Inflammatory macrophage treated with lipopolysaccharide for 4 hours (primary cell): ENCODE results near the gene TRIM62.

ENCODE experiments used
- DNase-seq: peaks from one replicate; pipeline ENCODE4 v3.0.0-alpha.2; 2020

TRIM62 gene

DNA sequence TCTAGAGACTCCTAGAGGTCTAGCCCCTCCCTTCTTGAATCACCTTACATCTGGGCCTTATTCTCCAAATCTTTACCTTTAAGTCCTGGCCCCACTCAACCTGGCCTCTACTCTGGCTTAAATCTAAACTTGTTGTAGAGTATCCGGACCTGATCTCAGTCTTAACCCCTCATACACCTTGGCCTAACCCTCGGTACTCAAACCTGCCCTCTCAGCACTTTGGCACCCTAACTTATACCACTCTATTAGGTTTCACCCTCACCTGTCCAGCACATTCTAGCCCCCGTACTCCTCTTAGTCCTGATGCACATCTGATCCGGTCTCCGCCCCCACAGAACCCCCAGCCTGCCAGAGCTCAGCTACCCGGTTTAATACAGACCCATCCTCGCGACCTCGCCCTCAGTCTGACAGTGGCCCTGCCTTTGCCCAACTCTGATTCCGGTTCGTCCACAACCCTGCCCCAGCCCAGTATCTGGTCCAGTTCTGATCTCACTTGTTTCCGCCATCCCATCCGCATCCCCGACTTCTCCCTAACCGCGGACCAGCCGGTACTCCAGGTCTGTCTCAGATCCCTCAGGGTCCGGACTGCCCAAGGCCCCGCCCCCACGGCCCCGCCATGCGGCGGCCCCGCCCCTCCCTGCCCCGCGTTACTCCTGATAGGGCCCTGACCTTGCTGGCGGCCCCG is 1.5 kb downstream of the TRIM62 start:
- no peak for DNase-seq

DNA sequence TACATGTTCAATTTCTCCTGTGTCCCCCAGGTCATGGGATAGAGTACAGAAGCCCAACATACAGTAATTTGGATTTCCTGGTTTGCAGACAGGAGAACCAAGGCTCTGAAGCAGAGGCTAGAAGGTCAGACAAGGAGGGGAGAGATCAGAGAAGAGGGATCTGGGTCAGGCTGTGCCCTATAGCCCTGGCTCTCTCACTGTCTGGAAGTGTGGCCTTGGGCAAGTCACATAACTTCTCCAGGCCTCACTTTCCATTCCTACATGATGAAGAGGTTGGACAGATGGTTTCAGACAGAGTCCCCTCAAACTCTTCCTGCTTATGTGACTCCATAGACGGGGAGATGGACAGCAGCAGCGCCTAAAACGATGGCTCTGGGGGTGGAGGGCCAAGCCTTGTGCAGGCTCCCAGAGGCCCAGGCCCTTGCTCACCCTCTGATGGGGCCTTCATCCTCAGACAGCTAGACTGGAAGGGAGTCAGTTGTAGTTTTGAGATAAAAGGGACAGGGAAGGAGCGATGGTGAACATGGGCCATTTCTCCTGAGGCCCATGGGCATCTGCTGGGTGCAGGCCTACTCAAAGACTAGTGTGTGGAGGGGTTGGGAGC is 2.9 kb downstream of the TRIM62 start:
- DNase-seq: no peak

DNA sequence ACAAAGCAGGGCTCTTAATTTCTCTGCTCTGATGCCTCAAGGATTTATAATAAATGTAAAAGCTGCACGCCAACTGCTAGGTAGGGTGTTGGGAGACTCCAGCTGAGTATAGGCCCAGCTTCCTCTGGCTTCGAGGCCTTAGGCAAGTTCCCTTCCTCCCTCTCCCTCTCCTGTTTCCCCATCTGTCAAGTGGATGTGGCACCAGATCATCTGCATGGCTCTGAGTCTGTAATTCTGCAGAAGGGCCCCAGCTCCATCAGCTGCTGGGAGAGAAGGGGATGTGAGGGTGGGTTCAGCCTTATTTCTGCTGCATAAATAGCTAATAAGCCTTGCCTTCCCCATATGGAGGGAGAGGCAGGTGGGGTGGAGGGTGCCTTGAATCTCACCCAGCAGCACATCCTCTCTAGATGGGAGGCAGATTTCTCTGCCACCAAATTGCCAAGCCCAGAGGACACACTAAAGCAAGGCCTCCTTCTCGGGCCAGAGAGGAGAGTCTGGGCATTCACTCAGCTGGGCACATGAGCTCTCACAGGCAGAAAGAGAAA is 3.8 kb downstream of the TRIM62 start:
- no peak for DNase-seq

DNA sequence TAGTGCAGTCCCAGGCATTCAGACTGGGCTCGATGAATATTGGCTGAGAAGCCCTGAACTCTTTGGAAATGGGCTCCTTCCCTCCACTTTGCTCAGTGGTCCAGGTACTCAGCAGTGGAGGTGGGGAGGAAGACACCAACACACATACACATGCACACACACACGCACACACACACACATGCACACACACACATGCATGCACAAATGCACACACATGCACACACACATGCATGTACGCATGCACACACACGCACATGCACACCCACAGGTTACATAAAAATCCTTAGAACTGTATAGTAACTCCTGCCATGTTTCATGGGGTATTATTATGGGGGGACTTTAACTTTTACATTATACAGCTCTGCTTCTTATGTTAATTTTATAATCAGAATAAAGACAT is 5.0 kb downstream of the TRIM62 start:
- DNase-seq: no peak

DNA sequence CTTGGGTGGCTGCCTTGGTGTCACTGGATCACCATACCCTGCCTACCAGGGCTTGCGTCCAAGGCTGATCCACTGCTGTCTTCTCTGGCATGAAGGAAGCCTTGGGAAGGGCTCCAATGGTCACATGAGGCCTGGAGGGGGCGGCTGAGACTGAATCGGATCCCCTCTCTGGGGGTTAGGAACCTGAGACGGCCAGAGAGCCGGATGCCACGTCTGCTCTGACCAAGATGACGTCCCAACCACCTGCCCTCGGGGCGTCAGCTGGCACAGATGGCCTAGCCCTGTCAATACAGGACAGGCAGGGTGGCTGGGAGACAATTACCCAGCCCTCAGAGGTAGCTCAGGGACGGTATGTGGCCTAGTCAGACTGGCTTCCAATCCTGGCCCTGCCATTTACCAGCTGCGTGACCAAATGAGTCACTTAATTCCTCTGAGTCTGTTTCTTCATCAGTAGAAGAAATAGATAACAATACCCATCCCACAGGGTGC is 5.4 kb downstream of the TRIM62 start:
- no peak for DNase-seq

DNA sequence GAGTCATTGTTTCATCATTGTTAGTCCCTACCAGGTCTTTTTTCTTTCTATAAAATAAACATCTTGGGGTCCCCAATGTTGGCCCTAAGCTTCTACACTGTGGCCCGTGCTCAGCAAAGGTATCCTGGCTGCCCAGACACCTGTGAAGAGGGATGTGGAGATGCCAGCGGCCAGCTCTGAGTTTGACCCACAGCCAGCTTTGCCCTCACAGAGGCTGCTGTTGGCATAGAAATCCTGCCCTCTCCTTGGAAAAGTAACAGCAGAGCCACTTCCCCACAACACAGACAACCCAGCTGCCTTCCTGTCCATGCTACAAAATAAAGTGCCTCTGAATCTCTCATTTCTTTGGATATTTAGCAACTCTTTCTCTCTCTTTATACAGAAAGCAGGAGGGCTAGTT is 6.0 kb downstream of the TRIM62 start:
- DNase-seq: no peak

DNA sequence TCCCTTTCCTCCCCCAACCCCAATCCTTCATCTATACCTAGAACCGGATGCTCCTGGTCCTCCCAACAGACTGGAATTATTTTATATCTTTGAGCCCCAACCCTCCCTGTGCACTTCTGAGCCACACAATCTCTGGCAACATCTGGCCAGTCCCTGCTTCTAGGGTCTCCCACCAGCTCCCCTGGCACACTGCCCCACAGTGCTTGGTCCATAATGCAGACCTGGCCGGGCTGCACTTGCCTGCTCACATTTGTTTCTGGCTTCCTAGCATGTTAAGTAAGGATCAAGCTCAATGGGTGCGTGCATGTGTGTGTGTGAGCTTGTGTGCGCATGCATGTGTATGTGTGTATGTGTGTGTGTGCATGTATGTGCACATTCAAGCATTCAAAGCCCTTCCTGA is 8.8 kb downstream of the TRIM62 start:
- no peak for DNase-seq

DNA sequence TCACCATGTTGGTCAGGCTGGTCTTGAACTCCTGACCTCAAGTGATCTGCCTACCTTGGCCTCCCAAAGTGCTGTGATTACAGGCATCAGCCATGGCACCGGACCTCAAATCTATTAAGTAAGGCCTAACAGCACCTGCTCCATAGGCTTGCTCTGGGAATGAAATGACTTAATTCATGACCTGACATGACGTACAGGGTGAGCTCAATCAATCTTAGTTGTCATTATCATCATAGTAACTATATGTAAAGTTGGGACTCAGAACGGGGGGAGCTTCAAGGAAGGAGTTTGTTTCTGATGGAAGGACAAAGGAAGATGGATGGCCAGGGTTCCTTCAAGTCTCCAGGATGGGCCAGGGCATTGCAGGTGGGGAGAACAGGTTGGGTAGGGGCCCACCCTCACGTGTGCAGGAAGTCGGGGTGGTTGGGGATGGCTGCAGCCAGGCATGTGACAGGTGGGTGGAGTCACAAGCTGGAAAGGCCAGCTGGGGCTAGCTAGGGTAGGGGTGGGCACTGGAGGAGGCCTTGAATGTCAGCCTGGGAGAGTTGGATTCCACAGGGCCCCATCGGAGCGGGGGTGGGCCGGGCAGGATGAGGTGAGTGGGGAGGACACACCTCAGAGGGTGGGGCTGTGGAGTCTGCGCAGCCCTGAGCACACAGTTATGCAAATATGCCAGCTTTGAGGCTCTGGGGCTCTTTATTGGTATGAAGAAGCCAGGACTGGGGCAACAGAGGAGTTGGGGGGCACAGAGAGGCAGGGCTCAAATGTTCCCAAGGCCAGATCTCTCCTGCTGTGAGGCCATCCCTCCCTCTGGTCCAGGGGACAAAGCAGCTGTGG is 9.6 kb downstream of the TRIM62 start:
- DNase-seq: no peak

DNA sequence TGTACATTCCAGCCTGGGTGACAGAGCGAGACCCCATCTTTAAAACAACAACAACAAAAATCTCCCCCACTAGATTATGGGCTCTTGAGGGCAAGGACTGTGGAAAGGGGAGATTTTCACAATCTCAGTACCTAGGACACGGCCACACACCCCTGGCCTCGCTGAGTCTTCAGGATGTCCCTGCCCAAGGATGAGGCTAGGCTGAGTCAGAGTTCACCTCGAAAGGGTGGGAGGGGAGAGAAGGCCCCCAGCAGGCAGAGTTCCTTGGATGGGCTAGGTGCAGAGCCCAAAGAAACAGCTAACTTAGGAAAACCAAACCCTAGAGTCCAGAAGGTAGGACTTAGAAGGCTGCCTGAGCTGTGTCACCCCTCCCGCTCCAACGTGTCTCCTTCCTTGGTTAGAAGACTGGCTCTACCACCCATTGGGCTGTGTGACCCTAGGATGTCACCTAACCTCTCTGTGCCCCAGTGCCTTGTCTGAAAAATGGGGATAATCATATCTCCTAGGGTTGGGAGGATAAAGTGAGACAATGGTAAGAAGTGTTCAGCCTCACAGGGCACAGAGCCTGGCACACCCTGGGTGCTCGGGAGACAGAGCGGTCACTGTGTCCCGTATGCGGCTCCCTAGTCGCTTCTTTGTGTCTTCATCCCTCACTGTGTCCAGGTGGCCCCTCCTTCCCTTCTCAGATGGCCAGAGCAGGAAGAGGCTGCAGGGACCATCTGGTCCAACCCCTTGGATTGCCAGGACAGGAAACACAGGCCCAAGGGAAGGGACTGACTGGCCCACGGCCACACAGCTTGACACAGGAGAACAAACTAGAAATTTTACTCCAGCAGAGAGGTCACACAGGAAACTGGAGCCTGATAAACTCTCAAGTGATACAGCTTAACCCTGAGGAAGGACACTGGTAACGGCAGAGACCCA is 11.2 kb downstream of the TRIM62 start:
- no peak for DNase-seq

DNA sequence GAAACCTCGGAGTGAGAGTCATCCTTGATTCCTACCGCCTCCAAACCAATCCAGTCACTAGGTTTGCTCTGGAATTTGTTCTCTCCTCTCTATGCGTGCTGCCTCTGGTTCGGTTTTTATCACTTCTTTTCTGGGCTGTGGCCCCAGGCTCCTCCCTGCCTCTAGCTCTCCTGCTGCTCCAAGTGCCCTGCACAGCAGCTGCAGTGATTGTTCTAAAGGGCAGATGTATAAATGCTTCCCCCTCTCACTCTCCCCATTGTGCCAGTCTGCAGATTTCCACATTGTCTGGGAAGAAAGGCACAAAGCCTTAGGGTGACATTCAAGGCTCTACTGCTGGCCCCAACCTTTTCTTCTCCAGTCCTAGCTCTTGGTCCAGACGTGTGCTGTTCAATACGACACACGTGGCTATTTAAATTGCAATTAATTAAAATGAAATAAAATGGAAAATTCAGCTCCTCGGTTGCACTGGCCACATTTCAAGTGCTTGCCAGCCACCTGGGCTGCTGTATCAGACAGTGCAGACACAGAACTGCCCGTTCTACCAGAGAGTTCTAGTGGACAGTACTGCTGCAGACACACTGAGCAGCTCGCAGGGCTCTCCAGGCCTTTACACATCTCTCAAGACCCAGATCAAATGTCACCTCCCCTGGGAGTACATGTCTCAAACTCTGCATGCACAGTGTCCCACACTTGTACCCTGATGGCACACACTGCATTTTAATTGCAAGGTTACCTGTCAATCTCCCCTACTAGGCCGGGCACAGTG is 12.4 kb downstream of the TRIM62 start:
- no peak for DNase-seq

DNA sequence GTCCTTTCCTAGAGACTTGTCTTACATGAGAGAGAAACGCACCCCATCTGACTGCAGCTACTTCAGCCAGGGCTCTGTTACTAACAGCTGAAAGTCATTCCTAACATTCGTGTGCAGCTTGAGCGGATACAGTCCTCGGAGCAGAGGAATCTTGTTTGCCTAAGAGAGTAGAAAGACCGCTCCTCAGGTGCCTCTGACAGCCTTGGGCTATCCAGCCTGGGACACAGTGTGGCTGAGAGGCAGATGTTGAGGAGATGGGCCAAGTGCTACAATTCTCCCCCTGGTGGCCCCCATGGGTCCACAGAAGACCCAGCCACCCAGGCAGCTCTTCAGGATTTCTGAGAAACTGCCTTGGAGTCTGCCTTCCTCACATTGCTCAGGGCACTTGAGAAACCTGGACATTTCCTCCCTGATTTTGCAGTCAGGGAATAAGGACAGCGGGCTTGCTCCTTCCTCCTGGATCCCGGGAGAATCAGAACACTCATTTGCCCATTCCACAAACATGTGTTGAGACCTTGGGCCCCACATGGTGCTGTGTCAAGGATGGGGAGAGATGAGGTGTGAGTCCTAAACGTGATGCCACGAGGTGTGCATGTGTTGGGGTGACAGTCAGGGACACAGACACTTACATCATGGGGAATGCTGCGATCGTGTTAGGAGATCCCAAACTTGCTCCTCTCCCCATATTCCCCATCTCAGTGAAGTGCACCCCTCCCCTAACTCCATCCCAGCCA is 13.1 kb downstream of the TRIM62 start:
- DNase-seq: no peak

DNA sequence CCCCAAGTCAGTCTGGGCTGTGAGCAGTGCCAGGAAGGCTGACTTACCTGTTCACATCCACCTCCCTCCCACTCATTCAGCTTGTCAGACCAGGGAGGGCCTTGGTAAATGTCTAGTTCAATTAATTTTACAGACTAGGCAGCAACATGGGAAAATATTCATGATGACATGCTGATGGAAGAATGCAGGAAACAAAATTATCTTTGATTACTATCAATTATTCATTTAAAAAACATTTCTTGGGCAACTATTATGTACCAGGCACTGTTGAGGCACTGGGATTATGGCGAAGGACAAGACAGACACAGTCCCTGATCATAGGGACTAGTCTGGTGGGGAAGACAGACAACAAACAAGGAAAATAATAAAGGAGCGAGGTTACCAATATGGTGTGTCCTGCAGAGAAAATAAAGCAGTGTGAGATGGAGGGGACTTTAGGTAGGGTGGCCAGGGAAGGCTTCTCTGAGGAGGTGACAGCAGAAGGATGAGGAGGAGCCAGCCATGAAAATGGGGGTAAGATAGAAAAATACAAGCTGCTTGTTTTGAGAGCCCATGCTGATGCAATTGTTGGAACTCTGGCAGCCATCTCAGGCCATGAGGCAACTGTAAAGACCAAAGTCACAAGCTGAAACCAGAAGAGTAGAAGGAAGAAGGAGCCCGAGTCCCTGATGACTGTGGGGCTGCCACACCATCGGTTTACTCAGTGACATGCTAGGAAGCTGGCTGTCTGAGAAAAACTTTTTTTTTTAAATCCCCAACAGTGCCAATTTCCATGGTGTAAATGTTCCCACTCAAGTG is 14.0 kb downstream of the TRIM62 start:
- no peak for DNase-seq

DNA sequence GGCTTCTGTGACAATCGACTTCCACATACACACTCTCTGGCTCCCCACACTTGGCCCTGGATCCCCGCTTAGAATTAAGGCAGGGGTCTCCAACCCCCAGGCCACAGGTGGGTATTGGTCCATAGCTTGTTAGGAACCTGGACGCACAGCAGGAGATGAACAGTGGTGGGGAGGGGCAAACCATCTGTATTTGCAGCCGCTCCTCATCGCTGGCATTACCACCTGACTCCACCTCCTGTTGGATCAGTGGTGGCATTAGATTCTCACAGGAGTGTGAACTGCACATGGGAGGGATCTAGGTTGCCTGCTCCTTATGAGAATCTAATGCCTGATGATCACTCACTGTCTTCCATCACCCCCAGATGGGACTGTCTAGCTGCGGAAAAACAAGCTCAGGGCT is 16.0 kb downstream of the TRIM62 start:
- DNase-seq: no peak

DNA sequence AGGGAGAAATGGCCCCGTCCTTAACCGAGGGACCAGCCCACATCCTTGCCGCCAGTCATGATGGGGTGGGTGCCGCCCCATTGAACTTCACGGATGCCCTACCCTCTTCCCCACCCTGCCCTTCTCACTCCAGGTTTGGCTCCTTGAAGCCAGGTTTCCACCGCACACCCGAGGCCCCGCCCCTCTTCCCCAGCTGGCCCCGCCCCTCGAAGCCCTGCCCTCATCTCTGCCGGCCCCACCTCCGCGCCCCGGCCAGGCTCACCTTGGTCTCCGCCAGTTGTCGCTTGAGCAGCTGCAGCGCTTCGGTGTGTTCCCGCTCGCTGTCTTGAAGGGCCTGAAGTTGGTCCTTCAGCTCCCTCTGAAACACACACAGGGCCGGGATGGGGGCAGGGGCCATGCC is 16.6 kb downstream of the TRIM62 start:
- no peak for DNase-seq

DNA sequence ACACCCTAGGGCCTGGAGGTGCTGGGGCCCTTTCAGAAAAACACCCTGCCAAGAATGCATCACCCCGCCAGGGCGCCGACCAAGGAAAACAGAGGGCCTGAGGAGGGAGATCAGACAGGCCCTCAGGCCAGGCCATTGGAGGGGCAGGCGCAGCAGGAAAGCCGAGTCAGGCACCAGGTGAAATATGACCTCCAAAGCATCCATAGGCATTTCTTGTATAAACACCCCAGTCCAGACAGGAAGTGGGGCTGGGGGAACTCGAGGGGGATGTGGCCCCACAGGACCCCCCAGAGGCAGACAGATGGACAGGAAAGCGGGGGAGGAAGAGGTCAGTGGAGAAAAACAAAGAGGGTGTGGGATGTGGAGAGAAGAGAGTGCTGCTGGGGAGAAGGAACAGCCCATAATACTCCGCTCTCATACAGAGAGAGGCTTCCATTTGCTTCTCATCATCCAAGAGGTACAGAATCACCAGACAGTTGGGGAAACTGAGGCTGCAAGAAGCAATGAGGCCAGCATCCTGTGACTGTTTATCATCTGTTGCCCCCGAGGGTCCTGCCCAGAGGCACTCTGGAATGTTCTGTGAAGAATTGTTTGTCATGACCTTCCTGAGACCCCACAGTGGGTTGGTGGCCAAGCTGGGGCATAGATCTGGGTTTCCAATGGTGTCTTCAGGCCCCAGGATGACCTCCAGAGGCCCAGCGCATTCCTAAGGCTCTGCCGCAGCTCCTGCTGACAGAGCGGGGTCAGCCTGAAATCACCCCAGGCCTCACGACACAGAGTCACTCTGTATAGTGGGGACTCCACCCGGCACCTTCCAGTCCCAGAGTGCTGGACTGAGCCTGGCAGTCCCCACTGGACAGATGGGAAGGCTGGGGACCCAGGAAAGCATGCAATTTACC is 18.0 kb downstream of the TRIM62 start:
- DNase-seq: no peak

DNA sequence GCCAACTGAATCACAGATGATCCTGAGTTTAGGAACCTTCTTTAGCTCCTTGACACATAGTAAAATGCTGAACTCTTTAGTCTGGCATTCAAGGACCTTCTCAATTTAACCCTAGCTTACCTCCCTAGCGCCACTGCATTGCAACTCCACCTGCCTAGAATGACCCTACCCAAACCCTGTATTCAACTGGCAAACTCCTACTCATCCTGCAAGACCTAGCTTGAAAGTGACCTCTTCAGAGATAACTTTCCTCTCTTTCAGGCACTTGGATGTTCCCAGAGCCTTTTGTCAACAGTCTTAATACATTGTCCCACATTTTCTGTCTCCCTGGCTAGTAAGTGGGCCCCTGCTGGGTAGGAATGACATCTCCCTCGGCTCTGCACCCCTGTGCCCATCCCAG is 19.7 kb downstream of the TRIM62 start:
- DNase-seq: no peak

DNA sequence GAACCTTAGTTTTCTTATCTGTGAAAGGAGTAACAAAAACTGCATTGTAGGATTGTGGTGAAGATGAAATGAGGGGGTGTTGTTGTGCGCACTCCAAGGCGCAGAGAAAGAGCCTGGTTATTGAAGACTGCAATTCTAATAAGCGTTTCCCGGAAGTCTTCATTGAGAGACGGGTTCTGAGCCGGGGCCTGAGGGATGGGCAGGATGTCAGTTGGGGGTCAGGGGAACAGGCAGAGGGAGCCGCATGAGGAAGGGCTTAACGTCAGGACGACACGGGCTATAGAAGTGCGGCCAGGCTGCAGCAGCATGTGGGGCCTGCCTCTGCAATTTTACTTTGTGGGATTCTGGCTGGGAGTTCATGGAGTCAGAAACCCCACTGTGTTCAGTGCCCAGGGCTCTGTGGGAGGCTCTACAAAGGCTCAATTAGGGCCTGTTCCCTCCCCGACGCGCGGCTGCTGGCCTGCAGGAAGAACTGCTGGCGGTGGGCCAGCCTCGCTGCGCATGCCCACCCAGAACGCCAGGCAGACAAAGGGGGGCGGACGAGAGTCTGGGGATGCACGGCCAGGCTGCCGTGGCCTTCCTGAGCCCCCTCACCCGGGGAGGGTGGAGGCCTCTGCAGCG is 20.7 kb downstream of the TRIM62 start:
- DNase-seq: no peak

DNA sequence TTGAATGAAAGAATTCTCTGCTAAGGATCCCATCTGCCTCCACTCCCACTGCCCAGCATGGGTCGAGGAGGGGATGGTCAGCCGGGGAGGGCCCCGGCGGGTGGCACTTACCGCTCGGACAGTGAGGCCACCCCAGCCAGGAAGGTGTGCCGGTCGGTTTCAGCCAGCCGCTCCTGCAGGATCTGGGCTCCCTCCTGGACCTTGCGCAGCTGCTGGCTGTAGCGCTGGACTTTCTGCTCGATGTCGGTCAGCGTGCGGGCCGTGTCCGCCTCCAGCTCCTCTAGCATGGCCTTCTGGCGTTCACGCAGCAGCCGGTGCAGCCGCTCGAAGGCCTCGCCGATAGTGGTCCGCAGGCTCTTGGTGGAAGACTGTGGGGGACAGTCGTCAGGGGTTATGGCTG is 22.3 kb downstream of the TRIM62 start:
- DNase-seq: no peak

DNA sequence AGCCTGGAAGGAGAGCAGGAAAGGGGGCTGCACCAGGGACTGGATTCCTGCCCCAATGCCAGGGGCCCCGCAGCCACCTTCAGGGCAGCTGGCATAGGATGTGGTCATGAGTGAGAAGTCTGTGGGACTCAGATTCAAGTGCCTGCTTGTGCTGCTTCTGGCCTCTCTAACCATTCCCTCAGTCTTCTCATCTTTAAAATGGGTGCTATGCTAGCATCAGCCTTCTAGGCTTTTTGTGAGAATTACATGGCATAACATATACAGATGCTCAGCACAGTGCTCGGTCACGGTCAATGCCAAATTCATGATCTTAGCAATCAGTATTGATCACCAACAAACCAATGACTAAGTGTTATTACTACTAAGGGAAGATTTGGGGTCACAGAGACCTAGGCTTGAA is 23.5 kb downstream of the TRIM62 start:
- DNase-seq: no peak
